DND-41 (cell line): ENCODE results near the gene GNPTG.

Experiments used
- EZH2 ChIP-seq: IDR thresholded peaks from 3 replicates; pipeline ENCODE4 v1.6.1; 2012; ENCODE audit warnings: borderline replicate concordance, low read depth, mild to moderate bottlenecking, moderate library complexity, low read length, inconsistent platforms; ENCODE audit not compliant: severe bottlenecking
- TF ChIP-seq, protein P1 (sequence below): IDR thresholded peaks from 2 replicates; pipeline ENCODE4 v1.5.1; 2012; ENCODE audit warnings: borderline replicate concordance, low read length, moderate library complexity, mild to moderate bottlenecking; ENCODE audit not compliant: poor library complexity, severe bottlenecking; ENCODE audit errors: extremely low read depth

DNA sequence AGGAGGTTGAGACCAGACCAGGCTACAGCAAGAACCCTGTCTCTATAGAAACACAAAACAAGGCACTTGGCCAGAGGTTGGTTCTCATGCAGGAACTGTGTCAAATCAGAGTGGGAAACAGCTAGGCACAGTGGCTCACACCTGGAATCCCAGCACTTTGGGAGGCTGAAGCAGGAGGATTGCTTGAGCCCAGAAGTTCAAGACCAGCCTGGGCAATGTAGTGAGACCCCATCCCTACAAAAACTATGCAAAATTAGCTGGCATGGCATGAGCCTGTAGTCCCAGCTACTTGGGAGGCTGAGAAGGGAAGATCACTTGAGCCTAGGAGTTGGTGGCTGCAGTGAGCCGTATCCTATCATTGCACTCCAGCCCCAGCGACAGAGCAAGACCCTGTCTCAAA, 61.1 kb downstream of the GNPTG start:
- TF ChIP-seq, protein P1, sequence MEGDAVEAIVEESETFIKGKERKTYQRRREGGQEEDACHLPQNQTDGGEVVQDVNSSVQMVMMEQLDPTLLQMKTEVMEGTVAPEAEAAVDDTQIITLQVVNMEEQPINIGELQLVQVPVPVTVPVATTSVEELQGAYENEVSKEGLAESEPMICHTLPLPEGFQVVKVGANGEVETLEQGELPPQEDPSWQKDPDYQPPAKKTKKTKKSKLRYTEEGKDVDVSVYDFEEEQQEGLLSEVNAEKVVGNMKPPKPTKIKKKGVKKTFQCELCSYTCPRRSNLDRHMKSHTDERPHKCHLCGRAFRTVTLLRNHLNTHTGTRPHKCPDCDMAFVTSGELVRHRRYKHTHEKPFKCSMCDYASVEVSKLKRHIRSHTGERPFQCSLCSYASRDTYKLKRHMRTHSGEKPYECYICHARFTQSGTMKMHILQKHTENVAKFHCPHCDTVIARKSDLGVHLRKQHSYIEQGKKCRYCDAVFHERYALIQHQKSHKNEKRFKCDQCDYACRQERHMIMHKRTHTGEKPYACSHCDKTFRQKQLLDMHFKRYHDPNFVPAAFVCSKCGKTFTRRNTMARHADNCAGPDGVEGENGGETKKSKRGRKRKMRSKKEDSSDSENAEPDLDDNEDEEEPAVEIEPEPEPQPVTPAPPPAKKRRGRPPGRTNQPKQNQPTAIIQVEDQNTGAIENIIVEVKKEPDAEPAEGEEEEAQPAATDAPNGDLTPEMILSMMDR, result no peak
- TF ChIP-seq EZH2, result no peak
